ENCODE data around the gene SLC38A9. TPM values are rescaled to one million over a fixed set of nuclear protein-coding genes. Genes with fewer than 3 reads are reported as not detected.
"Not testable (repeated sequence)": the region's sequence is repeated elsewhere in the genome, so short reads cannot be mapped to it uniquely, and the experiment has no call there.

The SLC38A9 gene
- total RNA-seq, 1 donor from 2014 or later, result 52.7 TPM

DNA sequence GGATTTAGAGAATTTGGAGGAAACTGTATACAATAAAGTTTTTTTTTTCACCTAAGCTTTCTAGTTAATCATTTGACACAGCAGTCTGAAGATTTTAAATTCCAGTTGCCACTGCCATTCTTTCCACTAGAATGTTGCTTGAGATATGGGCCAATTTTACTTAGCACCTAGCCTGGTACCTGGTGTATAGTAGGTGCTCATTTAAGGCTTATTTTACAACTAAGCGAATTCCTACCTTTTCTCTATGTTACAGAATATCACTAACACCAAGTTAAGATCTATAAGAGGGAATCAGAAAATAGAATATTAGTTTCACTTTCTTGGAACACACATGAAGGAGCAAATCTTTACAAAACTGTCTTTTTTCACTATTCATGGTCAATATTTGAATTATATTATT, 22.5 kb upstream of the SLC38A9 start:
- no peak overlapping the region for H3K4me3 ChIP-seq (ENCODE audit: low read length in 3 of 3)
- no peaks in the 10 kb centered on the region for H3K9me3 ChIP-seq (ENCODE audit: control insufficient read depth in 3 of 3, low read length in 3 of 3)
- H3K9ac ChIP-seq (ENCODE audit: low read depth in 1 of 3, low read length in 3 of 3), result no peak overlapping the region
- H3K4me1 ChIP-seq (ENCODE audit: control insufficient read depth in 3 of 3, insufficient read depth in 3 of 3, low read length in 3 of 3), result no peaks in the 10 kb centered on the region
- H3K27ac ChIP-seq (ENCODE audit: low read depth, low read length), result no peak overlapping the region
- H3K27me3 ChIP-seq (ENCODE audit: control insufficient read depth in 3 of 3, insufficient read depth in 3 of 3, low read length in 3 of 3), result no peaks in the 10 kb centered on the region
- H3K36me3 ChIP-seq (ENCODE audit: control insufficient read depth in 3 of 3, insufficient read depth in 3 of 3, low read length in 3 of 3), result no peaks in the 10 kb centered on the region

DNA sequence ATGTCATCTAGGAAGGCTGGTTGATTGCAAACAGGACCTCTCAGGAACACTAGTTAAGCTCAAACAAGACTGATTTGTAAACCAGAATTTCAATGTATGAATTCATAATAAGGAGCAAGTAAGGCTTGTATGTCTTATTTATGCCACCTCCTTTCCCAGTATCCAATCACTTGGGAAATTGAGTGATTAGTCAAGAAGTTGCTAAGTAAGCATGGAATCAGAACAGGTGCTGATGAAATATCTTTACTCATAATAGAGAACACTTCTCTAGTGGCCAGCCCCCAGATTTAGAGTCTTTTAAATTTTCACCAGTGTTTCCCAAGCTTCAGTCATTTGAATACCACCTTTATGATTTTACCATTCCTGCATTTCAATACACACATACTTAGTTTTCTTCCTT, 20.5 kb upstream of the SLC38A9 start:
- Histone ChIP-seq H3K4me3 (ENCODE audit: low read length in 3 of 3) (no peak overlapping the region), H3K36me3 (ENCODE audit: control insufficient read depth in 3 of 3, insufficient read depth in 3 of 3, low read length in 3 of 3) (no peaks in the 10 kb centered on the region), H3K4me1 (ENCODE audit: control insufficient read depth in 3 of 3, insufficient read depth in 3 of 3, low read length in 3 of 3) (no peaks in the 10 kb centered on the region), H3K9me3 (ENCODE audit: control insufficient read depth in 3 of 3, low read length in 3 of 3) (no peaks in the 10 kb centered on the region), H3K9ac (ENCODE audit: low read depth in 1 of 3, low read length in 3 of 3) (no peak overlapping the region), H3K27ac (ENCODE audit: low read depth, low read length) (no peak overlapping the region), H3K27me3 (ENCODE audit: control insufficient read depth in 3 of 3, insufficient read depth in 3 of 3, low read length in 3 of 3) (no peaks in the 10 kb centered on the region)

DNA sequence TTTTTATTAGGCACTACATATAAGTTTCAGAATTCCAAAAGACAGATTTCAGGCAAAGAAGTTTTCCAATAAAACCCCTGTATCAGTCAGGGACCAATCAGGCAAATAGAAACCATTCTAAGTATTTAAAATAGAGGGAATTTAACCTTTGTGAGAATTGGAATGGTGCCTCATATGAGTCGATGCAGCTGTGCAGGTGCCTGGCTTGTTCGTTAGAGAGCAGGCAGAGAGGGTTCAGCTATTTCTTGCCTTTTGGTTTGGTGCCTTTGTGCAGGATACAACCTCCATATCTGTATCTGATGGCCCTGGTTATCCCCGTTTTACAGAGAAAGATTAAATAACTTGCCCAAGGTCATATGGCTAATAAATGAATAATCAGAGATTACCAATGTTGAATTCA, 19.7 kb upstream of the SLC38A9 start:
- Histone ChIP-seq H3K27ac (ENCODE audit: low read depth, low read length) (no peak overlapping the region), H3K9ac (ENCODE audit: low read depth in 1 of 3, low read length in 3 of 3) (no peak overlapping the region), H3K4me3 (ENCODE audit: low read length in 3 of 3) (no peak overlapping the region), H3K4me1 (ENCODE audit: control insufficient read depth in 3 of 3, insufficient read depth in 3 of 3, low read length in 3 of 3) (no peaks in the 10 kb centered on the region), H3K27me3 (ENCODE audit: control insufficient read depth in 3 of 3, insufficient read depth in 3 of 3, low read length in 3 of 3) (no peaks in the 10 kb centered on the region), H3K36me3 (ENCODE audit: control insufficient read depth in 3 of 3, insufficient read depth in 3 of 3, low read length in 3 of 3) (no peaks in the 10 kb centered on the region), H3K9me3 (ENCODE audit: control insufficient read depth in 3 of 3, low read length in 3 of 3) (no peaks in the 10 kb centered on the region)

DNA sequence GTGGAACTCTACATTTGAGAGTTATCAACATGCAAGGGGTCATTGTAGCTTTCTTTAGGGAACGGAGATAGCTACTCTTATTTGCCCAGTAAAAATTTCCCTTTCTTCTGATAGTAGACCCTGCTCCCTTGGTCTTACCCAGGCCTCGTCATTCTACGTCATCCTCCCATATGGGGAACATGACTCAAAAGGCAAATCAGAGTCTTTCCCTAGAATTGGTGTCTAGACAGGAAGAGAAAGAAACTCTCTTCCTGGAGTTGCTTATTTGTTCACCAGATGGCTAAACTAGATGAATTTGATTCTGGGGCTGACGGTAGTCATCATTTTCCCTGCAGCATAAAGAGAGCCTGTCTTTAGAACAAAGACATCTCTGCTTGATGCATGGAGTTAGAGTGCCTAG, 12.2 kb upstream of the SLC38A9 start:
- Histone ChIP-seq H3K9ac (ENCODE audit: low read depth in 1 of 3, low read length in 3 of 3) (no peak overlapping the region), H3K27me3 (ENCODE audit: control insufficient read depth in 3 of 3, insufficient read depth in 3 of 3, low read length in 3 of 3) (no peaks in the 10 kb centered on the region), H3K36me3 (ENCODE audit: control insufficient read depth in 3 of 3, insufficient read depth in 3 of 3, low read length in 3 of 3) (no peaks in the 10 kb centered on the region), H3K4me3 (ENCODE audit: low read length in 3 of 3) (no peak overlapping the region), H3K9me3 (ENCODE audit: control insufficient read depth in 3 of 3, low read length in 3 of 3) (no peaks in the 10 kb centered on the region), H3K27ac (ENCODE audit: low read depth, low read length) (no peak overlapping the region), H3K4me1 (ENCODE audit: control insufficient read depth in 3 of 3, insufficient read depth in 3 of 3, low read length in 3 of 3) (no peaks in the 10 kb centered on the region)

DNA sequence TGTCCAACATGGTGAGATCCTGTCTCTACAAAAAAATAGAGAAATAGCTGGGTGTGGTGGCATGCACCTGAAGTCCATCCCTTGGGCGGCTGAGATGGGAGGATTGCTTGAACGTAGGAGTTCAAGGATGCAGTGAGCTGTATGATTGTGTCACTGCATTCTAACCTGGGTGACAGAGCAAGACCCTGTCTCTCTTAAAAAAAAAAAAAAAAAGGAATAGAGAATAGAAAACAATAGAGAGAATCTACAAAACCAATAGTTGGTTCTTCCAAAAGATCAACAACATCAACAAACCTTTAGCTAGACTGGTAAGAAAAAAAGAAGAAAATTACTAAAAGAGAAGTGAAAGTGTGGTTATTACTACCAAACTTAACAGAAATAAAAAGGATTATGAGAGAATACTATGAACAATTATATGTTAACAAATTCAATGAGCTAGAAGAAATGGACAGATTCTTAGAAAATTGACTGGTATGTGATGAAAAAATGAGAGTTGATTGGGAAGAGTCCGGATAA, 8.1 kb upstream of the SLC38A9 start:
- H3K4me1 ChIP-seq (ENCODE audit: control insufficient read depth in 3 of 3, insufficient read depth in 3 of 3, low read length in 3 of 3), result no peaks in the 10 kb centered on the region

DNA sequence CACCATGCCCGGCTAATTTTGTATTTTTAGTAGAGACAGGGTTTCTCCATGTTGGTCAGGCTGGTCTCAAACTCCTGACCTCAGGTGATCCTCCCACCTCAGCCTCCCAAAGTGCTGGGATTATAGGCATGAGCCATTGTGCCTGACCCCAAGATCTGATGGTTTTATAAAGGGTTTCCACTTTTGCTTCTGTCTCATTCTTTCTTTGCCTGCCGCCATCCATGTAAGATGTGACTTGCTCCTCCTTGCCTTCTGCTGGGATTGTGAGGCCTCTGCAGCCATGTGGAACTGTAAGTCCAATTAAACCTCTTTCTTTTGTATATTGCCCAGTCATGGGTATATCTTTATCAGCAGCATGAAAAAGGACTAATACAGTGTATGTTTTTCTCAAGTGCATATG, 6.9 kb upstream of the SLC38A9 start:
- not testable (repeated sequence) for H3K4me3 ChIP-seq (ENCODE audit: low read length in 3 of 3); H3K27ac ChIP-seq (ENCODE audit: low read depth, low read length); H3K36me3 ChIP-seq (ENCODE audit: control insufficient read depth in 3 of 3, insufficient read depth in 3 of 3, low read length in 3 of 3); H3K9ac ChIP-seq (ENCODE audit: low read depth in 1 of 3, low read length in 3 of 3); H3K9me3 ChIP-seq (ENCODE audit: control insufficient read depth in 3 of 3, low read length in 3 of 3); H3K4me1 ChIP-seq (ENCODE audit: control insufficient read depth in 3 of 3, insufficient read depth in 3 of 3, low read length in 3 of 3); H3K27me3 ChIP-seq (ENCODE audit: control insufficient read depth in 3 of 3, insufficient read depth in 3 of 3, low read length in 3 of 3)

More for the DNA sequence above, 8.1 kb upstream of the SLC38A9 start:
- H3K9ac ChIP-seq (ENCODE audit: low read depth in 1 of 3, low read length in 3 of 3), result no peak overlapping the region
- no peaks in the 10 kb centered on the region for H3K9me3 ChIP-seq (ENCODE audit: control insufficient read depth in 3 of 3, low read length in 3 of 3)
- H3K27ac ChIP-seq (ENCODE audit: low read depth, low read length), result no peak overlapping the region
- no peaks in the 10 kb centered on the region for H3K27me3 ChIP-seq (ENCODE audit: control insufficient read depth in 3 of 3, insufficient read depth in 3 of 3, low read length in 3 of 3)
- H3K4me3 ChIP-seq (ENCODE audit: low read length in 3 of 3), result no peak overlapping the region
- no peaks in the 10 kb centered on the region for H3K36me3 ChIP-seq (ENCODE audit: control insufficient read depth in 3 of 3, insufficient read depth in 3 of 3, low read length in 3 of 3)

DNA sequence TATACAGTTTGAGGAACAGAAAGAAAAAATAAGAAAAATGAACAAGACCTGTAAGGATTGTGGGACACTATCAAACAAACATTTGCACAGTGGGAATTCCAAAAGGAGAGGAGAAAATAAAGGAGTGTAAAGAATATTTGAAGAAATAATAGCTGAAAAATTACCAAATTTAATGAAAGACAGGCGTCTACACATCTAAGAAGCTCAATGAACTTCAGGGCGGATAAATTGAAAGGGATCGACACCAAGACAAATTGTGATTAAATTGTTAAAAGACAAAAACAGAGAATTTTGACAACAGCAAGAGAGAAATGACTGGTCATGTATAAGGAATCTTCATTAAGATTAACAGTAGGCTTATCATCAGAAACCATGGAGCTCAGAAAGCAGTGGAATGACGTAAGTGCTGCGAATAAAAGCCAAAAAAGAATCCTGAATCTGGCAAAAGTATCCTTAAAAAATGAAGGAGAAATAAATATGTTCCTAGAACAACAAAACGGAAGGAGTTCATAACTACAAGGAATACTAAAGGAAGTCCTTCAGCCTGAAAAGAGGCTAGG, 3.5 kb upstream of the SLC38A9 start:
- H3K36me3 ChIP-seq (ENCODE audit: control insufficient read depth in 3 of 3, insufficient read depth in 3 of 3, low read length in 3 of 3), result no peaks in the 10 kb centered on the region
- H3K27me3 ChIP-seq (ENCODE audit: control insufficient read depth in 3 of 3, insufficient read depth in 3 of 3, low read length in 3 of 3), result no peaks in the 10 kb centered on the region
- peaks cover 10 to 13% (median 12%) of the 10 kb centered on the region in 3 donors for H3K4me1 ChIP-seq (ENCODE audit: control insufficient read depth in 3 of 3, insufficient read depth in 3 of 3, low read length in 3 of 3)
- H3K4me3 ChIP-seq (ENCODE audit: low read length in 3 of 3), result no peak overlapping the region
- no peak overlapping the region for H3K9ac ChIP-seq (ENCODE audit: low read depth in 1 of 3, low read length in 3 of 3)
- no peaks in the 10 kb centered on the region for H3K9me3 ChIP-seq (ENCODE audit: control insufficient read depth in 3 of 3, low read length in 3 of 3)
- H3K27ac ChIP-seq (ENCODE audit: low read depth, low read length), result no peak overlapping the region

DNA sequence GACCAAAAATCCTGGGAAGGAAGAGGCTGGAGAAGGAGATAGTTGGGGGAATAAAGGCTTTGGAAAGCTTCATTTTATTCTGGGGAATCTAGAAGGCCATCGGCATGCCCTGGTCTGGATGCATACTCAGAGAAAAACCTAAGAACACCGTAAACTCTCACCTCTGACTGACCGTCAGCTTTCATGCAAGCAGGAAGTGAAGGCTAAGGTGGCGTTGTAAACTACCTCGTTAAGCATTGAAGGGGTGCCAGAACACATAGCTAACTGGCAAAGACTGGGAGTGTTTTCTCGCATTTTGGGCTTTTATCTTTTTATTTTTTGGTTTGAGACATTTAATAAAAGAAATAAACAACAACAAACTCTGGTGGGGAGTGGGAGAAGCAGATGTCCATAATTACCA, 2.6 kb upstream of the SLC38A9 start:
- H3K9ac ChIP-seq (ENCODE audit: low read depth in 1 of 3, low read length in 3 of 3), result no peak overlapping the region
- H3K36me3 ChIP-seq (ENCODE audit: control insufficient read depth in 3 of 3, insufficient read depth in 3 of 3, low read length in 3 of 3), result no peaks in the 10 kb centered on the region
- no peaks in the 10 kb centered on the region for H3K27me3 ChIP-seq (ENCODE audit: control insufficient read depth in 3 of 3, insufficient read depth in 3 of 3, low read length in 3 of 3)
- no peak overlapping the region for H3K27ac ChIP-seq (ENCODE audit: low read depth, low read length)
- no peaks in the 10 kb centered on the region for H3K9me3 ChIP-seq (ENCODE audit: control insufficient read depth in 3 of 3, low read length in 3 of 3)
- H3K4me1 ChIP-seq (ENCODE audit: control insufficient read depth in 3 of 3, insufficient read depth in 3 of 3, low read length in 3 of 3), result peaks cover 10 to 13% (median 12%) of the 10 kb centered on the region in 3 donors
- H3K4me3 ChIP-seq (ENCODE audit: low read length in 3 of 3), result no peak overlapping the region

DNA sequence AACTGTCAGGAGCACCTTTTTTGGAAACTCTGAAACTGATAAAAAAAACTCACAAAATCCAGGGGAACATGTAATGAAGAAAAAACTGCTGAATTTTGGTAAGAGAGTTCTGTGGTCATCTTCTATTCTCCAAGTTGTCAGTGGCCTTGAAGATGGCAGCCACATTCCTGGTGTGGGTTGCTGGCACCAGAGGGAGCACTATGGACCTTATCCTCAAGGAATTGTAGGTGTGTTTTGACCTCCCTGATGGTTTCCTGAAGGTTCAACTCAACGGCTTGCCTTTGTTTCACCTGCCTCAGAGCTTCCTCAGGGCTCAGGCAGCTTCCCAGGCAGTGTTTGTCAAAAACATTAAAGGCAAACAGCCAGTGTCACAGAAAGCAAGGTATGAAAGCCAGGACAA, 2.2 kb upstream of the SLC38A9 start:
- Histone ChIP-seq H3K9ac (ENCODE audit: low read depth in 1 of 3, low read length in 3 of 3) (no peak overlapping the region), H3K4me3 (ENCODE audit: low read length in 3 of 3) (no peak overlapping the region), H3K36me3 (ENCODE audit: control insufficient read depth in 3 of 3, insufficient read depth in 3 of 3, low read length in 3 of 3) (no peaks in the 10 kb centered on the region), H3K27ac (ENCODE audit: low read depth, low read length) (no peak overlapping the region), H3K27me3 (ENCODE audit: control insufficient read depth in 3 of 3, insufficient read depth in 3 of 3, low read length in 3 of 3) (no peaks in the 10 kb centered on the region), H3K9me3 (ENCODE audit: control insufficient read depth in 3 of 3, low read length in 3 of 3) (no peaks in the 10 kb centered on the region), H3K4me1 (ENCODE audit: control insufficient read depth in 3 of 3, insufficient read depth in 3 of 3, low read length in 3 of 3) (peaks cover 10 to 13% (median 12%) of the 10 kb centered on the region in 3 donors)

DNA sequence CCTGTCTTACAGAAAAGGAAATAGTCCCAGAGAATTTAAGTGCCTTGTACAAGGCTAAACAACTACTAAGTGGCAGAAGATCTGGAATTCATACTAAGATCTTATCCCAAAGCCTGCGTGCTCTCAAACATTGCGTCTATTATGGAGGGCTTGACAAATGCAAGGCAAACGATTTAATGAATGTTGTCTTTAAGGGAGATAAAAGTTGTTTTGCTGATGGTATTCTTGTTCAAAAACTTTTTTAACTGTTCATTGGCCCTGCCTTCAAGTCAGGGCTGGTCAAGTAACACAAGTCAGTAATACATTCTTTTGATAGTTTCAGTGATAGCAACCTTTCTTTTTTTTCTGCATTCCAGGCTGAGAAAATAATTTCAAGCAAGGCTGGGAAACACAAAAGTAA, 1.7 kb upstream of the SLC38A9 start:
- Histone ChIP-seq H3K27ac (ENCODE audit: low read depth, low read length) (no peak overlapping the region), H3K4me3 (ENCODE audit: low read length in 3 of 3) (no peak overlapping the region), H3K36me3 (ENCODE audit: control insufficient read depth in 3 of 3, insufficient read depth in 3 of 3, low read length in 3 of 3) (no peaks in the 10 kb centered on the region), H3K4me1 (ENCODE audit: control insufficient read depth in 3 of 3, insufficient read depth in 3 of 3, low read length in 3 of 3) (peaks cover 10 to 13% (median 12%) of the 10 kb centered on the region in 3 donors), H3K27me3 (ENCODE audit: control insufficient read depth in 3 of 3, insufficient read depth in 3 of 3, low read length in 3 of 3) (no peaks in the 10 kb centered on the region), H3K9me3 (ENCODE audit: control insufficient read depth in 3 of 3, low read length in 3 of 3) (no peaks in the 10 kb centered on the region), H3K9ac (ENCODE audit: low read depth in 1 of 3, low read length in 3 of 3) (no peak overlapping the region)
